ENCODE results near the gene C4orf51.
"Not testable (repeated sequence)": the region's sequence is repeated elsewhere in the genome, so short reads cannot be mapped to it uniquely, and the experiment has no call there.

C4orf51 gene

GRCh38 chr4:145679991-145680455 is at the start of gene C4orf51:
Gene C4orf51, plus strand, starts transcription at chr4:145680146. Its CDS starts 58 bp downstream, at chr4:145680204.
- peak; percentile 27 for DNase-seq (ENCODE audit: low spot score)

GRCh38 chr4:145635117-145635516 is 44.8 kb upstream of the C4orf51 start:
- no peak for DNase-seq (ENCODE audit: low spot score)

GRCh38 chr4:145635630-145636029 is 44.3 kb upstream of the C4orf51 start:
- DNase-seq (ENCODE audit: low spot score), result no peak

- DNase-seq (ENCODE audit: low spot score), result no peak
Observed at GRCh38 chr4:145639186-145639698, 40.7 kb upstream of the C4orf51 start.

GRCh38 chr4:145640236-145640635 is 39.7 kb upstream of the C4orf51 start:
- DNase-seq (ENCODE audit: low spot score), result peak; percentile 14

GRCh38 chr4:145643295-145643694 is 36.7 kb upstream of the C4orf51 start:
- DNase-seq (ENCODE audit: low spot score), result no peak

GRCh38 chr4:145644699-145645098 is 35.2 kb upstream of the C4orf51 start:
- DNase-seq (ENCODE audit: low spot score), result no peak

- no peak for DNase-seq (ENCODE audit: low spot score)
Observed at GRCh38 chr4:145656156-145656555, 23.8 kb upstream of the C4orf51 start.

GRCh38 chr4:145660064-145660463 is 19.9 kb upstream of the C4orf51 start:
- no peak for DNase-seq (ENCODE audit: low spot score)

- no peak for DNase-seq (ENCODE audit: low spot score)
Observed at GRCh38 chr4:145663194-145663593, 16.8 kb upstream of the C4orf51 start.

GRCh38 chr4:145665773-145666172 is 14.2 kb upstream of the C4orf51 start:
- DNase-seq (ENCODE audit: low spot score), result no peak

- DNase-seq (ENCODE audit: low spot score), result no peak
Observed at GRCh38 chr4:145670422-145670821, 9.5 kb upstream of the C4orf51 start.

GRCh38 chr4:145679520-145679919 is 426 bp upstream of the C4orf51 start:
- peak; percentile 61 for DNase-seq (ENCODE audit: low spot score)

- DNase-seq (ENCODE audit: low spot score), result no peak
Observed at GRCh38 chr4:145680902-145681301, 956 bp downstream of the C4orf51 start.

- no peak for DNase-seq (ENCODE audit: low spot score)
Observed at GRCh38 chr4:145681518-145681917, 1.6 kb downstream of the C4orf51 start.

GRCh38 chr4:145681956-145682355 is 2.0 kb downstream of the C4orf51 start:
- DNase-seq (ENCODE audit: low spot score), result no peak

GRCh38 chr4:145686991-145687390 is 7.0 kb downstream of the C4orf51 start:
- DNase-seq (ENCODE audit: low spot score), result no peak

GRCh38 chr4:145690610-145691009 is 10.7 kb downstream of the C4orf51 start:
- DNase-seq (ENCODE audit: low spot score), result no peak

GRCh38 chr4:145691416-145691815 is 11.5 kb downstream of the C4orf51 start:
- not testable (repeated sequence) for DNase-seq (ENCODE audit: low spot score)

GRCh38 chr4:145694929-145695328 is 15.0 kb downstream of the C4orf51 start:
- DNase-seq (ENCODE audit: low spot score), result no peak

GRCh38 chr4:145697332-145697731 is 17.4 kb downstream of the C4orf51 start:
- no peak for DNase-seq (ENCODE audit: low spot score)

- no peak for DNase-seq (ENCODE audit: low spot score)
Observed at GRCh38 chr4:145698507-145698906, 18.6 kb downstream of the C4orf51 start.

- no peak for DNase-seq (ENCODE audit: low spot score)
Observed at GRCh38 chr4:145703850-145704497, 24.0 kb downstream of the C4orf51 start.

- DNase-seq (ENCODE audit: low spot score), result no peak
Observed at GRCh38 chr4:145709336-145709735, 29.4 kb downstream of the C4orf51 start.

Data from RKO (cell line).